Esophagus mucosa (tissue), 1 donor: ENCODE results near the gene KIAA1217. TPM values are rescaled to one million over a fixed set of nuclear protein-coding genes. Genes with fewer than 3 reads are reported as not detected.
"Not testable (repeated sequence)": the region's sequence is repeated elsewhere in the genome, so short reads cannot be mapped to it uniquely, and the experiment has no call there.

Source experiments
- ATAC-seq: fragments of 200-7000 bp; cut with Tn5 transposase; one replicate; pipeline ENCODE4 v1.9.1; 2020
- total RNA-seq: library from RNA; stranded (reverse); gene quantifications from one replicate; pipeline ENCODE4 v1.2.4, GENCODE V29; 2023
- donor health status: DM: yes; HTN: yes; CAD: no.

The KIAA1217 gene
- total RNA-seq, 1 donor from 2014 or later: 69.4 TPM

GRCh38 chr10:24299578-24300260 lies 90.8 kb downstream of the KIAA1217 start:
- no peak for ATAC-seq

GRCh38 chr10:24303522-24304310 lies 94.8 kb downstream of the KIAA1217 start:
- no peak for ATAC-seq

GRCh38 chr10:24305551-24306506 lies 96.9 kb downstream of the KIAA1217 start:
- no peak for ATAC-seq

- no peak for ATAC-seq
These were observed 97.6 kb downstream of the KIAA1217 start for GRCh38 chr10:24306507-24306875.

GRCh38 chr10:24307116-24307515 lies 98.2 kb downstream of the KIAA1217 start:
- no peak for ATAC-seq

- no peak for ATAC-seq
These were observed 99.0 kb downstream of the KIAA1217 start for GRCh38 chr10:24307696-24308485.

GRCh38 chr10:24310104-24310503 lies 101.2 kb downstream of the KIAA1217 start:
- ATAC-seq: peak; percentile 77

GRCh38 chr10:24311888-24312287 lies 103.0 kb downstream of the KIAA1217 start:
- ATAC-seq: no peak

- ATAC-seq: no peak
These were observed 104.3 kb downstream of the KIAA1217 start for GRCh38 chr10:24313283-24313682.

- no peak for ATAC-seq
These were observed 106.3 kb downstream of the KIAA1217 start for GRCh38 chr10:24315211-24315610.

GRCh38 chr10:24318517-24318916 lies 109.6 kb downstream of the KIAA1217 start:
- ATAC-seq: no peak

- ATAC-seq: no peak
These were observed 111.4 kb downstream of the KIAA1217 start for GRCh38 chr10:24320373-24320772.

GRCh38 chr10:24324651-24325050 lies 115.7 kb downstream of the KIAA1217 start:
- ATAC-seq: peak; percentile 47

- peak; percentile 52 for ATAC-seq
These were observed 122.5 kb downstream of the KIAA1217 start for GRCh38 chr10:24331457-24331856.

GRCh38 chr10:24333736-24334135 lies 124.8 kb downstream of the KIAA1217 start:
- no peak for ATAC-seq

- no peak for ATAC-seq
These were observed 125.5 kb downstream of the KIAA1217 start for GRCh38 chr10:24334279-24334939.

- ATAC-seq: not testable (repeated sequence)
These were observed 128.8 kb downstream of the KIAA1217 start for GRCh38 chr10:24337723-24338122.

GRCh38 chr10:24339387-24339786 lies 130.4 kb downstream of the KIAA1217 start:
- no peak for ATAC-seq

GRCh38 chr10:24340446-24340845 lies 131.5 kb downstream of the KIAA1217 start:
- ATAC-seq: no peak

- ATAC-seq: no peak
These were observed 131.9 kb downstream of the KIAA1217 start for GRCh38 chr10:24340883-24341282.

GRCh38 chr10:24341371-24341770 lies 132.4 kb downstream of the KIAA1217 start:
- no peak for ATAC-seq
